Activated naive CD8-positive, alpha-beta T cell treated with anti-CD3 and anti-CD28 coated beads, Interleukin-2, amount 50 U/mL, for 24 hours (primary cell): ENCODE measurements around the gene THADA.
"Not testable (repeated sequence)": the region's sequence is repeated elsewhere in the genome, so short reads cannot be mapped to it uniquely, and the experiment has no call there.

Experiments used
- ATAC-seq: fragments of 150-1000 bp; cut with Tn5 transposase; one replicate; pipeline ENCODE4 v1.10.0; 2021
- DNase-seq: peaks from one replicate; pipeline ENCODE4 v3.0.0; 2021
- H3K27ac Mint-ChIP-seq: one replicate; pipeline ENCODE4 v1.8.0; 2021; ENCODE audit warnings: mild to moderate bottlenecking, mixed read lengths
- H3K27me3 Mint-ChIP-seq: one replicate; pipeline ENCODE4 v1.8.0; 2021; ENCODE audit warnings: mixed read lengths
- H3K36me3 Mint-ChIP-seq: one replicate; pipeline ENCODE4 v1.8.0; 2021; ENCODE audit warnings: low read depth, mixed read lengths
- H3K4me1 Mint-ChIP-seq: one replicate; pipeline ENCODE4 v1.8.0; 2021; ENCODE audit warnings: mixed read lengths
- H3K4me3 Mint-ChIP-seq: one replicate; pipeline ENCODE4 v1.8.0; 2021; ENCODE audit warnings: mild to moderate bottlenecking, moderate library complexity, mixed read lengths
- H3K9me3 Mint-ChIP-seq: one replicate; pipeline ENCODE4 v1.8.0; 2021; ENCODE audit warnings: mixed read lengths

THADA gene

DNA sequence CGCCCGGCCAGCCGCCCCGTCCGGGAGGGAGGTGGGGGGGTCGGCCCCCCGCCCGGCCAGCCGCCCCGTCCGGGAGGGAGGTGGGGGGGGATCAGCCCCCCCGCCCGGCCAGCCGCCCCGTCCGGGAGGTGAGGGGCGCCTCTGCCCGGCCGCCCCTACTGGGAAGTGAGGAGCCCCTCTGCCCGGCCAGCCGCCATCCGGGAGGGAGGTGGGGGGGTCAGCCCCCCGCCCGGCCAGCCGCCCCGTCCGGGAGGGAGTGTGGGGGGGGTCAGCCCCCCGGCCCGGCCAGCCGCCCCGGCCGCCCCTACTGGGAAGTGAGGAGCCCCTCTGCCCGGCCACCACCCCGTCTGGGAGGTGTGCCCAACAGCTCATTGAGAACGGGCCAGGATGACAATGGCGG, 298.1 kb downstream of the THADA start:
- peaks cover 11% of the 10 kb centered on the region for H3K36me3 Mint-ChIP-seq
- ATAC-seq, H3K27me3 Mint-ChIP-seq, H3K4me3 Mint-ChIP-seq, H3K9me3 Mint-ChIP-seq, H3K27ac Mint-ChIP-seq, DNase-seq: not testable (repeated sequence)
- H3K4me1 Mint-ChIP-seq, result peaks cover 41% of the 10 kb centered on the region

GRCh38 chr2:43294973-43295603, 300.8 kb downstream of the THADA start:
- Mint-ChIP-seq H3K4me1 (peaks cover 34% of the 10 kb centered on the region), H3K4me3 (no peak overlapping the region), H3K9me3 (no peaks in the 10 kb centered on the region), H3K27ac (peak overlapping the region; percentile 86), H3K36me3 (peaks cover 33% of the 10 kb centered on the region), H3K27me3 (no peaks in the 10 kb centered on the region)
- no peak for ATAC-seq
- no peak for DNase-seq

- Mint-ChIP-seq H3K27me3 (no peaks in the 10 kb centered on the region), H3K27ac (peak overlapping the region; percentile 86), H3K9me3 (no peaks in the 10 kb centered on the region), H3K4me1 (peaks cover 33% of the 10 kb centered on the region), H3K4me3 (peak overlapping the region; percentile 25), H3K36me3 (peaks cover 40% of the 10 kb centered on the region)
- DNase-seq (peak; percentile 34), ATAC-seq (peak; percentile 98)
Measured at GRCh38 chr2:43293744-43294695, 301.8 kb downstream of the THADA start.

DNA sequence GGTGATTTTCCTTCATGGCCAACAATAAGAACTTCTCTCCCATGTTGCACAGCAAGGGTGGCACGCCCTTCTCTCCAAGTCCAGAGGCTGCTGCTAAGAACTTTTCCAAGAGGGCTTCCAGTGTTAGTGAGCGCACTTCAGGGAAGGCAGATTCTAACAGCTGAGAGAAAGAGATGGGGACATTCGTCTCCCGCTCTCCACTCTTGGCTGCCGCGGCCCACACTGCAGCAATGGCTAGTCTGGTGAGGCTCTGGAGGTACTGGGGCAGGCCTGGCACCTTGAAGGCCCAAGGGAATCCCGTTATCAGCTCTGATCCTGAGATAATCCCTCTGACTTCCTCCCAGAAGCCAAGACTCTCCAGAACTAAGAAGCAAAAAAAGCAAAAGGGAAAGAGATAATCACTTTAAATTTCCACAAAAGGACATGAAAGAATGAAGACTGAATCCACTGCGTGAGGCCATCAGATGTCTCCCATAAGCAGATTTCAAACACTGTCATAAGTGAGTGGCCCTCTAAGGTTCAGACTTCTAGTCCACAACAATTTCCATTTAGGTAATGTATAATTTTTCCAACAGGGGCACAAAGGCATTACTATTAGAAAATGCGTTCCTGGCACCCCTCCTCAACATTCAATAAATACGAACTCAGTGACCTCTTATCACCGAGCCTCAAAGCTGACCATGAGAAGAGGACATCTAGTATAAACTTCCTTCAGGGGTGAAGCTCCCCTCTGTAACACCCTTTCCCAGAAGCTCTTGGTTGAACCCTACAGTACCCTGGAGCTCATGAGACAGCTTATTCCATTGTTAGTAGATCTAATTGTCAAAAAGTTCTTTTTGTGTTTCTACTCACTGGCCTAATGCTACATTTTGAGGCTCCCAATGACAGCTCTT, 302.7 kb downstream of the THADA start:
- Mint-ChIP-seq H3K27ac (peak overlapping the region; percentile 86), H3K9me3 (no peaks in the 10 kb centered on the region), H3K4me1 (peaks cover 29% of the 10 kb centered on the region), H3K27me3 (no peaks in the 10 kb centered on the region), H3K4me3 (peak overlapping the region; percentile 25), H3K36me3 (peaks cover 46% of the 10 kb centered on the region)
- DNase-seq (no peak), ATAC-seq (peak; percentile 2)

DNA sequence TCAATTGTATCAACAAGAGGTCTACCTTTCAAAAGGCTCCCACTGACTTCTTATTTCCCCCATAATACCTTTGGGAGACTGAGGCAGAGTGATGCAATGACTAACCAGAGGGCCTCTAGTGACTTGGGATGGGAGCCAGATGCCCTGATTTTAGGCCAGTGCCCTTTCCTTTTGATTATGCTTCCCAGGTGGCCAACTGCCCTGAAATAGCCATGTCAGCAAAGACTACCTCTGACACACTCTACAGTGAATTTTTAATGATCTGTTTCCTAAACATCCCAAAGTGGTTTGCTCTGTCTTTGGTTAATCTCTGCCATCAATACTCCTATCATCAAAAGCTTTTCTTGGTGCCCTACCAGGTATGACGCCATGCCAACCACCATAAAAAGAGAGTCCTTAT, 303.5 kb downstream of the THADA start:
- Mint-ChIP-seq H3K27ac (no peak overlapping the region), H3K36me3 (peaks cover 52% of the 10 kb centered on the region), H3K27me3 (no peaks in the 10 kb centered on the region), H3K4me3 (no peak overlapping the region), H3K9me3 (no peaks in the 10 kb centered on the region), H3K4me1 (peaks cover 29% of the 10 kb centered on the region)
- DNase-seq (no peak), ATAC-seq (no peak)

- peaks cover 18% of the 10 kb centered on the region for H3K9me3 Mint-ChIP-seq
- DNase-seq (no peak), ATAC-seq (no peak)
- H3K4me3 Mint-ChIP-seq, result no peak overlapping the region
- no peaks in the 10 kb centered on the region for H3K27me3 Mint-ChIP-seq
- H3K27ac Mint-ChIP-seq, result no peak overlapping the region
- peaks cover 79% of the 10 kb centered on the region for H3K36me3 Mint-ChIP-seq
- peaks cover 17% of the 10 kb centered on the region for H3K4me1 Mint-ChIP-seq
Measured at GRCh38 chr2:43289331-43289730, 306.5 kb downstream of the THADA start.

DNA sequence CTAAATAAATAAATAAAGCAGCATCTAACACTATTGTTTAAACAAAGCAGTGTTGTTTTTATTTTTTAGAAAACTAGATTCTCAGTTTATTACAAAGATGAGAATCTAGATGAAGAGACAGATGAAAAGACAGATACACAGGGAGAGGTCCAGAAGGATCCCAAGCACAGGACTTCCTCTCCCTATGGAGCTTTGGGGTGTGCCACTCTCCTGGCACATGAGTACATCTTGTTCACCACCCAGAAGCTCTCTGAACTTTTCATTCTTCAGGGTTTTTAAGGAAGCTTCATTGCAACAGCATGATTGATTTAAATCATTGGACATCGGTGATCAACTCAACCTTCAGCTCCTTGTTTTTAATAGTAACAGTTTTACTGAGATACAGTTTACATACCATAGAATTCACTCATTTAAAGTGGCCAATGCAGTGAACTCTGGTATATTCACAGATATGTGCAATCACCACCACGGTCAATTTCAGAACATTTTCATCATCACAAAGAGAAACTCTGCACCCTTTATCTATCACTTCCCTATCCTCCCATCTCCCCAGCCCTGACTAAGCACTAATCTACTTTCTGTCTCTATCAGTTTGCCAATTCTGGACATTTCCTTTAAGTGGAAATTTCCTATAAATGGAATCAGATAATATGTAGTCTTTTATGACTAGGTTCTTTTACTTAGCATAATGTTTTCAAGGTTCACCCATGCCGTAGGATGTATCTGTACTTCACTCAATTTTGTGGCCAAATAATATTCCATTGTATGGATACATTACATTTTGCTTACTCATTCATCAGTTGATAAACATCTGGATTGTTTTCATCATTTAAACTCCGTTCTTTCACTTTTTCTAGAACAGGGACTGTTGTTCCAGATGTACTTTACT, 307.2 kb downstream of the THADA start:
- Mint-ChIP-seq H3K36me3 (peaks cover 84% of the 10 kb centered on the region), H3K9me3 (peaks cover 18% of the 10 kb centered on the region), H3K27ac (no peak overlapping the region), H3K4me1 (peaks cover 10% of the 10 kb centered on the region), H3K4me3 (no peak overlapping the region), H3K27me3 (no peaks in the 10 kb centered on the region)
- DNase-seq (no peak), ATAC-seq (no peak)

- H3K4me3 Mint-ChIP-seq, result no peak overlapping the region
- peaks cover 2% of the 10 kb centered on the region for H3K4me1 Mint-ChIP-seq
- no peak for ATAC-seq
- H3K36me3 Mint-ChIP-seq, result peaks cover 84% of the 10 kb centered on the region
- no peaks in the 10 kb centered on the region for H3K27me3 Mint-ChIP-seq
- no peak overlapping the region for H3K27ac Mint-ChIP-seq
- no peak for DNase-seq
- peaks cover 18% of the 10 kb centered on the region for H3K9me3 Mint-ChIP-seq
Measured at GRCh38 chr2:43285987-43286386, 309.9 kb downstream of the THADA start.

DNA sequence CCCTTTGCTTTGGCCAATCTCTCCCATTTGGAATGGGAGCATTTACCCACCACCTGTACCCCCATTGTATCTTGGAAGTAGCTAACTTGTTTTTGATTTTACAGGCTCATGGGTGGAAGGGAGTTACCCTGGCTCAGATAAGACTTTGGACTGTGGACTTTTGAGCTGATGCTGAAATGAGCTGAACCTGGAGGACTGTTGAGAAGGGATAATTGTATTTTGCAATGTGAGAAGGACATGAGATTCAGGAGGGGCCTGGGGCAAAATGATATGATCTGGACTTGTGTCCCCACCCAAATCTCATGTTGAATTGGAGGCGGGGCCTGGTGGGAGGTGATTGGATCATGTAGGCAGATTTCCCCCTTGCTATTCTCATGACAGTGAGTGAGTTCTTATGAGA, 310.9 kb downstream of the THADA start:
- ATAC-seq (no peak), DNase-seq (no peak)
- H3K4me3 Mint-ChIP-seq, result no peak overlapping the region
- no peaks in the 10 kb centered on the region for H3K27me3 Mint-ChIP-seq
- peaks cover 81% of the 10 kb centered on the region for H3K36me3 Mint-ChIP-seq
- H3K4me1 Mint-ChIP-seq, result peaks cover 2% of the 10 kb centered on the region
- no peak overlapping the region for H3K27ac Mint-ChIP-seq
- peaks cover 18% of the 10 kb centered on the region for H3K9me3 Mint-ChIP-seq

DNA sequence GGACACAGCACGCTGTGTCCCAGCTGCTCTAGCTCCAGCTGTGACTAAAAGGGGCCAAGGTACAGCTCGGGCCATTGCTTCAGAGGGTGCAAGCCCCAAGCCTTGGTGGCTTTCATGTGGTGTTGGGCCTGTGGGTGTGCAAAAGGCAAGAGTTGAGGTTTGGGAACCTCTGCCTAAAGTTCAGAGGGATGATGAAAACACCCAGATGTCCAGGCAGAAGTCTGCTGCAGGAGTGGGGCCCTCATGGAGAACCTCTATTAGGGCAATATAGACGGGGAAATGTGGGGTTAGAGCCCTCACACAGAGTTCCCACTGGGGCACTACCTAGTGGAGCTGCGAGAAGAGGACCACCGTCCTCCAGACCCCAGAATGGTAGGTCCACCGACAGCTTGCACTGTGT, 311.5 kb downstream of the THADA start:
- Mint-ChIP-seq H3K36me3 (peaks cover 78% of the 10 kb centered on the region), H3K9me3 (peaks cover 18% of the 10 kb centered on the region)
- ATAC-seq, H3K27me3 Mint-ChIP-seq, DNase-seq, H3K4me3 Mint-ChIP-seq, H3K27ac Mint-ChIP-seq, H3K4me1 Mint-ChIP-seq: not testable (repeated sequence)

- Mint-ChIP-seq H3K27ac (peak overlapping the region; percentile 20), H3K27me3 (no peaks in the 10 kb centered on the region), H3K36me3 (peaks cover 57% of the 10 kb centered on the region), H3K9me3 (peaks cover 12% of the 10 kb centered on the region), H3K4me3 (no peak overlapping the region), H3K4me1 (peaks cover 2% of the 10 kb centered on the region)
- ATAC-seq, result no peak
- DNase-seq, result no peak
Measured at GRCh38 chr2:43280994-43281393, 314.8 kb downstream of the THADA start.

GRCh38 chr2:43279317-43279840, 316.5 kb downstream of the THADA start:
- Mint-ChIP-seq H3K4me3 (no peak overlapping the region), H3K4me1 (peaks cover 3% of the 10 kb centered on the region), H3K36me3 (peaks cover 42% of the 10 kb centered on the region), H3K9me3 (no peaks in the 10 kb centered on the region), H3K27ac (no peak overlapping the region), H3K27me3 (no peaks in the 10 kb centered on the region)
- no peak for ATAC-seq
- no peak for DNase-seq

DNA sequence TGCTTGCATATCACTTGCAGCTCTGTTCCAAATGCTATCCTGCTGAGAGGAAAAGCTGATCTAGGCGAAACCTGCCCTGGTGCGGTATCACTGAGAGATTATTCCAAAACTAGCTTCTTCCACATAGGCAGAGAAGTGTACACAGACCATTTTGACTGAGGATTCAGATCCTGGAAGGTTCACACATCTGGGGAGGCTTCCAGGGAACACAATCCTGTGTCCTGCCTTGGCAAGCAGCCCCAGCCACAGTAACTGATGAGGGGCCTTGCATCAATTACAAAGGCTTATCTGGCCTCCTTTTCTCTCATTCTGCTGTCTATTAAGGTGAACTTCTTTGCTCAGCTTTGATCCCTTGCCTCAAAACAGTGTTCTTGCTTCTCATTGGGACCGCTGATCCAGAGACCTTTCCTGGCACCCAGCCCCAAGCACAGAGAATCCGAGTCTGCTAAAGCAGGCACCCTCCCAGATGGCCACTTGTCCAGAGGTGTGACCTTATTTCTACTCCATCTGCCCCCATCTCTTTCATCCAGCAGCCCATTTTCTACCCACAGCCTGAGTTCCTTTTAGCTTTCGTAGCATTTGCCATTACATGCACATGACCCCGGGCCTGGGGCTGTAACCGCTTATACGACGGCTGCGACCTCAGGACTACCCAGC, 317.1 kb downstream of the THADA start:
- no peaks in the 10 kb centered on the region for H3K27me3 Mint-ChIP-seq
- no peaks in the 10 kb centered on the region for H3K9me3 Mint-ChIP-seq
- ATAC-seq, result no peak
- H3K4me3 Mint-ChIP-seq, result no peak overlapping the region
- DNase-seq, result no peak
- H3K36me3 Mint-ChIP-seq, result peaks cover 37% of the 10 kb centered on the region
- H3K27ac Mint-ChIP-seq, result no peak overlapping the region
- H3K4me1 Mint-ChIP-seq, result peaks cover 9% of the 10 kb centered on the region
